ENCODE data around the gene CALCB. TPM values are rescaled to one million over a fixed set of nuclear protein-coding genes. Genes with fewer than 3 reads are reported as not detected.

Gene CALCB
- total RNA-seq, 1 experiment from 2014 or later, result 22.3 TPM

DNA sequence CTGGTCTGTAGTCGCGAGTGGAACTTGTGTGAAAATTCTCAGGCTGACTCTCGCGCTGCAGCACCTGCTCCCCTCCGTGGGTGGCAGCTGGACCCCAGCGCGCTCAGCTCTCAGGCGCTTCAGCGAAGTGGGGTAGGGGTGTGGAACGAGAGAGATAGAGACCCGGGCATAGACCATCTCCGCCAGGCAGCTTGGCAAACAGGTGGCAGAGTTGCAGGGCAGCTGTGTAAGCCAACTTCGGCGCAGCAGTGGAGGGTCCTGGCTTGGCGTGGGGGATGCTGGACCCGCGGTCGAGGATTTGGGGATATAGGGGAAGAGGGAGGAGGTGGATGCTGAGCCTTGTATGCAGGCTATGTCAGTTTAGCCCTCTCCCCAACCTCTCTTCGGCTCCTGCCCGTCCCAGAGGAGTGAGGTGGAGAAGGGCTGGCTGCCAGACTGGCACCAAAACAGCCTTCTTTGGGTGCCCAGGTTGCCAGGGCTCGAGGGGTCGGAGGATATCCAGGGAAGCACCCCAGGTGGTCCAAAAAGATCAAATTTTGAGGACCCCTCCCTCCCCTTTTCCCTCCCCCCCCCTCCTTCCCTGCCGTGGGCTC, 746 bp upstream of the CALCB start:
- no TSS peak for BruUV-seq (replicated peaks)
- intact Hi-C loops (cut with micrococcal nuclease; ENCODE audit: unreplicated experiment), result loop anchor here (10.0 kb wide), 1 partner anchor 538 kb away; no protein-coding TSS in a partner anchor
- no peaks in the 10 kb centered on the region for H3K27me3 ChIP-seq (replicated peaks; ENCODE audit: insufficient read depth, low read depth, low read length, poor library complexity)
- TF ChIP-seq, protein P1, sequence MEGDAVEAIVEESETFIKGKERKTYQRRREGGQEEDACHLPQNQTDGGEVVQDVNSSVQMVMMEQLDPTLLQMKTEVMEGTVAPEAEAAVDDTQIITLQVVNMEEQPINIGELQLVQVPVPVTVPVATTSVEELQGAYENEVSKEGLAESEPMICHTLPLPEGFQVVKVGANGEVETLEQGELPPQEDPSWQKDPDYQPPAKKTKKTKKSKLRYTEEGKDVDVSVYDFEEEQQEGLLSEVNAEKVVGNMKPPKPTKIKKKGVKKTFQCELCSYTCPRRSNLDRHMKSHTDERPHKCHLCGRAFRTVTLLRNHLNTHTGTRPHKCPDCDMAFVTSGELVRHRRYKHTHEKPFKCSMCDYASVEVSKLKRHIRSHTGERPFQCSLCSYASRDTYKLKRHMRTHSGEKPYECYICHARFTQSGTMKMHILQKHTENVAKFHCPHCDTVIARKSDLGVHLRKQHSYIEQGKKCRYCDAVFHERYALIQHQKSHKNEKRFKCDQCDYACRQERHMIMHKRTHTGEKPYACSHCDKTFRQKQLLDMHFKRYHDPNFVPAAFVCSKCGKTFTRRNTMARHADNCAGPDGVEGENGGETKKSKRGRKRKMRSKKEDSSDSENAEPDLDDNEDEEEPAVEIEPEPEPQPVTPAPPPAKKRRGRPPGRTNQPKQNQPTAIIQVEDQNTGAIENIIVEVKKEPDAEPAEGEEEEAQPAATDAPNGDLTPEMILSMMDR (conservative IDR thresholded peaks at IDR 0.05; ENCODE audit: low read depth, low read length), result no peak
- TF ChIP-seq EZH2 (IDR thresholded peaks at IDR 0.05; ENCODE audit: borderline replicate concordance, low read depth, low read length, poor library complexity, severe bottlenecking), result no peak
- no peaks in the 10 kb centered on the region for H3K9me3 ChIP-seq (ENCODE audit: low read depth, low read length, poor library complexity, severe bottlenecking)
- H3K27ac ChIP-seq (ENCODE audit: low read depth, low read length, poor library complexity, severe bottlenecking), result no peak overlapping the region
- peak overlapping the region; percentile 48 for H3K4me3 ChIP-seq (ENCODE audit: low read depth, low read length, poor library complexity, severe bottlenecking)
- CTCF ChIA-PET, result interaction anchor here (0.5 to 4.4 kb wide), 2 partner anchors 25 to 164 kb away, joined by 3 to 52 read pairs; no protein-coding TSS in a partner anchor
- no peak for DNase-seq (ENCODE audit: low spot score)
- POLR2A ChIA-PET (ENCODE audit: low non-redundant PET), result interaction anchor here (0.7 kb wide), 1 partner anchor 10 kb away, joined by 5 read pairs; no protein-coding TSS in a partner anchor
- no peaks in the 10 kb centered on the region for H3K4me1 ChIP-seq (ENCODE audit: insufficient read depth, low read length, poor library complexity, severe bottlenecking)
- no peaks in the 10 kb centered on the region for H3K36me3 ChIP-seq (ENCODE audit: insufficient read depth, low read length, poor library complexity, severe bottlenecking)

DNA sequence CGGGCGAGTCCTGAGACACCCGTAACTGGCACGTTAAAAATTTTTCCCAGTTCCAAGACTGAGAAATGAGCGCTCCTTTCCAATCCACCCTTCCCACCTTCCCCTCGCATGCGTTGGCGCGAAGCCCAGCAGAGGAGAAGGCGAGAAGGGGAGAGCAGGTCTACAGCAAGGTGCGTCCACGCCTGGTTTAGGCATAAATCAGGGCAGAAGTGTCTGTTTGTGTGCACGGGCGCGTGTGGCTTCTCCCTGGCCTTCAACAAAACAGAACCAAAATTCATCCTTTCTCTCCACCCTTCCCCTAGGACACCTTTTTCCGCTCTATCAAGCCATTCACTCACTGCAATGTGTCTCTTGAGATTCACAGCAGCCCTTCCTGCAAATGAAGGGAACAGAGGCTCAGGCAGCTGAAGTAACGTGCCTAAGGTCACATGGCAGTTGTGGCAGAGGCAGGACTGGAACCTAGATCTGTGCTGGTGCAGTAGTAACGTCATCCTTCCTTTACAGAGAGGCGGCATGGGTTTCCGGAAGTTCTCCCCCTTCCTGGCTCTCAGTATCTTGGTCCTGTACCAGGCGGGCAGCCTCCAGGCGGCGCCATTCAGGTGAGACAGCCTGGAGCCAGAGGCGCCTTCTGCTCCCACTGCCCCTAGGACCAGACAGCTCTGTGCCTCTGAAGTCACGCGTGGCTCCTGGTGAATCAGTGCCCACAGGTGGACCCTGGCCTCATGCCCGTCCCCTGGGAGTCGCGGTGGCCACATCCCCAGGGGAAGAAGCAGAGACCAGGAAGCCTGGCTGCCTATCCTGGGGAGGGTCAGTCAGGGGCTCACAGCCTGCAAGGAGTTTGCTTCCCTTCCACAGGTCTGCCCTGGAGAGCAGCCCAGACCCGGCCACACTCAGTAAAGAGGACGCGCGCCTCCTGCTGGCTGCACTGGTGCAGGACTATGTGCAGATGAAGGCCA, 1.1 kb downstream of the CALCB start:
- TF ChIP-seq, protein P1 (conservative IDR thresholded peaks at IDR 0.05; ENCODE audit: low read depth, low read length), result peak; percentile 78
- TF ChIP-seq EZH2 (IDR thresholded peaks at IDR 0.05; ENCODE audit: borderline replicate concordance, low read depth, low read length, poor library complexity, severe bottlenecking), result no peak
- DNase-seq (ENCODE audit: low spot score), result peak; percentile 86
- POLR2A ChIA-PET (ENCODE audit: low non-redundant PET), result no interaction called here
- Histone ChIP-seq H3K4me3 (ENCODE audit: low read depth, low read length, poor library complexity, severe bottlenecking) (peak overlapping the region; percentile 48), H3K27ac (ENCODE audit: low read depth, low read length, poor library complexity, severe bottlenecking) (no peak overlapping the region), H3K4me1 (ENCODE audit: insufficient read depth, low read length, poor library complexity, severe bottlenecking) (no peaks in the 10 kb centered on the region), H3K36me3 (ENCODE audit: insufficient read depth, low read length, poor library complexity, severe bottlenecking) (no peaks in the 10 kb centered on the region), H3K9me3 (ENCODE audit: low read depth, low read length, poor library complexity, severe bottlenecking) (no peaks in the 10 kb centered on the region), H3K27me3 (replicated peaks; ENCODE audit: insufficient read depth, low read depth, low read length, poor library complexity) (no peaks in the 10 kb centered on the region)
- intact Hi-C loops (cut with micrococcal nuclease; ENCODE audit: unreplicated experiment), result loop anchor here (1.0 to 10.0 kb wide), 3 partner anchors 166 to 540 kb away; no protein-coding TSS in a partner anchor
- CTCF ChIA-PET, result interaction anchor here (0.6 to 4.4 kb wide), 5 partner anchors 16 to 519 kb away, joined by 3 to 52 read pairs (median 4); no protein-coding TSS in a partner anchor
- BruUV-seq (replicated peaks), result TSS peak; percentile 61

DNA sequence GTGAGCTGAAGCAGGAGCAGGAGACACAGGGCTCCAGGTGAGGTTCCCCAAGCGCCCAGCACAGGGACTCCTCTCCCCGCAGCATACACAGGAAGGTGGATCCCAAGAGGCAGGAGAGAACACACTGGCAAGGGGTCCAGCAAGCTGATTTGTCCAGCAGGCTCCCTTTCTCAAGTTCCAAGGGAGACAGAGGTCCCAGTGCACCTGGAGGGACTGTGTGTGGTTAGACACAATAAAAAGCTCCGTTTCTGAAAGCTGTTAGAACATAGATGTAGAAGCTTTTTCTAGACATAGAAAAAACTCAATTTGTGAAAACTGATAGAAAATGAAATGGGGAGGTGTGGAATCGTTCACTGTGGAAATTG, 1.8 kb downstream of the CALCB start:
- no peaks in the 10 kb centered on the region for H3K36me3 ChIP-seq (ENCODE audit: insufficient read depth, low read length, poor library complexity, severe bottlenecking)
- no TSS peak for BruUV-seq (replicated peaks)
- no peak for DNase-seq (ENCODE audit: low spot score)
- no peak overlapping the region for H3K4me3 ChIP-seq (ENCODE audit: low read depth, low read length, poor library complexity, severe bottlenecking)
- no peak for TF ChIP-seq EZH2 (IDR thresholded peaks at IDR 0.05; ENCODE audit: borderline replicate concordance, low read depth, low read length, poor library complexity, severe bottlenecking)
- TF ChIP-seq, protein P1 (conservative IDR thresholded peaks at IDR 0.05; ENCODE audit: low read depth, low read length), result no peak; the same call in 1 of the 2 replicates
- POLR2A ChIA-PET (ENCODE audit: low non-redundant PET), result no interaction called here
- no peaks in the 10 kb centered on the region for H3K9me3 ChIP-seq (ENCODE audit: low read depth, low read length, poor library complexity, severe bottlenecking)
- no peak overlapping the region for H3K27ac ChIP-seq (ENCODE audit: low read depth, low read length, poor library complexity, severe bottlenecking)
- no peaks in the 10 kb centered on the region for H3K27me3 ChIP-seq (replicated peaks; ENCODE audit: insufficient read depth, low read depth, low read length, poor library complexity)
- CTCF ChIA-PET, result interaction anchor here (0.8 to 4.4 kb wide), 4 partner anchors 16 to 285 kb away, joined by 3 to 52 read pairs (median 4); no protein-coding TSS in a partner anchor
- intact Hi-C loops (cut with micrococcal nuclease; ENCODE audit: unreplicated experiment), result loop anchor here (1.0 to 10.0 kb wide), 3 partner anchors 167 to 540 kb away; no protein-coding TSS in a partner anchor
- H3K4me1 ChIP-seq (ENCODE audit: insufficient read depth, low read length, poor library complexity, severe bottlenecking), result no peaks in the 10 kb centered on the region
